HG03520 (cell line): ENCODE measurements around the gene CCNK.

Source experiments
- ATAC-seq: cut with Tn5 transposase; IDR thresholded peaks from one replicate; pipeline ENCODE4 v1.9.1; 2021; ENCODE audit warnings: mild to moderate bottlenecking, moderate library complexity; ENCODE audit not compliant: unreplicated experiment

Gene CCNK

DNA sequence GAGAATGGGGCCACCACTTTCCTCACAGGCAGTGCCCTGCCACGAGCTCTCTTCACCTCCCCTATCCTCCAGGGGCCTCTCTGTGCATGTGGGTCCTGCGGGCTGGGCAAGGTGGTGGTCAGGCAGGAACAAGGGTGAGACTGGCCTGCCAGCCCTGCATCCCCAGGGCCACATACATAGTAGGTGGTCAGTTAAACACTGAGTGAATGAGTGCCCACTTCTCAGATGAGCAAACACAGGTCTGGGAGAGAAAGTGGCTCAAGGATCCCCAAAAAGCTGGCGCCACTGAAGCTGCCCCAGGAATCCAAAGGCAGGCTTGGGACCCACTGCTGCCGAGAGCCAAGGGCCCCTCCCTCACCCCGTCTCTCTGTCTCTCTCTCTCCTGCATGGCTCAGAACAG is 51.1 kb downstream of the CCNK start:
- ATAC-seq, result no peak

DNA sequence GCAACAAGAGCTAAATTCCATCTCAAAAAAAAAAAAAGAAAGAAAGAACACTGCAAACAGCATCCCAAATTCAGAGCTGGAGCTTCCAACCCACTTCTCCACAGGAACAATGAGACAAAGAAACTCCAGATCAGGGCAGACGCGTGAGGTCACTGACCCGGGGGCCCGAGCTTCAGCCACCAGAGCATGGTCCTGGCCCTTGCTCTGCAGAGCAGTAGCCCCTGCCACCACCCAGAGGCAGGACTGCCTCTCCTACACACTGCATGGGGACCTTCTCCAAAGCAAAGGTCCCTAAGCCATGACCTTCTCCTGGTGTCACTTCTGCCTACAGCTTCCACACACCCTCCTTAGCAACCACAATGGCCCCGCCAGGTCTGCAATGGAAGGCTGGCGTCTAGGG is 53.1 kb downstream of the CCNK start:
- no peak for ATAC-seq

GRCh38 chr14:99534863-99535262 is 53.7 kb downstream of the CCNK start:
- no peak for ATAC-seq

GRCh38 chr14:99535448-99535847 is 54.2 kb downstream of the CCNK start:
- no peak for ATAC-seq

GRCh38 chr14:99535908-99536778 is 54.9 kb downstream of the CCNK start:
- no peak for ATAC-seq

DNA sequence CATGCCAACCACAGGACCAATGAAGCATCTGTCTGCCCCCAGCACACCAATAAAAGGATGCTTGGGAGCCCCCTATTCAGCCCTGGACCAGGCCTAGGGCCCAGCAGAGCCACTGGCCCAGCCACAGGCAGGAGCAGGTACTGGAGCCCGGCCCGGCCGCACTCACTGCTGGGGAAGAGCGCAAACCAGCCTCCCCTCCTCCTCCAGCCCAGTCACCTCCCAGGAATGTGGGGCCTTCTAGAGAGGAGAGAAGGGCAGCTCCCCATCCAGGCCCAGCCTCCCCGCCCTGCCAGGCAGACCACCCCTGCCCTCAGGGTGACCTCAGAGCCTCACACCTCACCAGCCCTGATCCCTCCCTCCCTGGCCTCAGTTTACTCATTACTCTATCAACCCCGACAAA is 56.2 kb downstream of the CCNK start:
- no peak for ATAC-seq

DNA sequence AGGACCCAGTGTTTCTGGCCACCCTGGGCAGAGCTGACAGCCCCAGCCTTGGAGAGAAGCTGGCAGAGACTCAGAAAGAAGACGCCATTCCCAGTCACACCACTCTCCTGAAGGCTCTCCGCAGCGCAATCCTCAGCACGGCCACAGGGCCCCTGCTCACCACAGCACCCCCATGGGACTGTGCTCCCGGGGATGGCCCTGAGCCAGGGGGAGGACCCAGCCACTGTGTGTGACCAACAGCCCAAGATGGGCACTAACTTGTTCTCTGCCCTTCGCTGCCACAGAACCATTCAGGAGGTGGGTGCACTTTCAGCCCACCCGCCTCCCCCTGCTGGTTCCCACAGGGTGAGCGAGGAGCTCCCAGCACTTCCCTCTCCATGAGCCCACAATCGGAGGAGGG is 57.1 kb downstream of the CCNK start:
- ATAC-seq, result no peak

- ATAC-seq, result no peak
Observed at GRCh38 chr14:99538733-99539132, 57.5 kb downstream of the CCNK start.

DNA sequence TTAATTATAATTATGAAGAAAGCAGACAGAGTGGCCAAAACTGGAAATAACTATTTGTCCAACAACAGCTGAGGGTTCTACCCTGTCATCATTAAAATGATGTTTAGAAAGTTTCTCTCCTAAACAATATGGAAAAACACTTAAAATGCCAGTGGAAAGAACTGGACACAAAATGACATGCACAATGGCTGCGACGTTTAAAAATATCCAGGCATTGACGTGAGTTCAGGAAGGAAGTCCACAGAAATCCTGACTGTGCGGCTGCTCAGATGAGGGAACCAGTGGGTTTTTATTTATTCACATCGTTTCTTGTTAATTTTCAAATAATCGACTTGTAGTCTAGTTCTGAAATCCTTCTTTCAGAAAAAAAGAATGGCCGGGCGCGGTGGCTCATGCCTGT is 58.3 kb downstream of the CCNK start:
- ATAC-seq, result no peak

- no peak for ATAC-seq
Observed at GRCh38 chr14:99540196-99541032, 59.2 kb downstream of the CCNK start.

DNA sequence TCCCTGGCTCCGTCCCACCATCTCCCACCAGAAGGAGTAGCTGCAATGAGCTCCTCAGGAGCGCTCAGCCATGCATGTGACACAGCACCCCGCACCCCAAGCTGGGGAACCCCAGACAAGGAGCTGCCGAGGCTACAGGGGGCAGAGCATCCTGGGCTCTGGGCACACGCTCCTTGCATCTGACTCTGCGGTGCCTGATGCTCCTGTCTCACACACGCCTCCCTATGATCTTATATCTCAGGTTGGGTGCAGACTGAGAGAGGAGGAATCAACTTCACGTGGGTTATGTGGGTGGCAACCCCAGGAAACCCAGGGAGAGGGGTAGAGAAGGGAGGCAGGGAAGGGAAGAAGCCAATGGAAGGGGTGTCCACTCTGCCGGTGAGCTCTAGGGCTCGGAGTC is 60.0 kb downstream of the CCNK start:
- ATAC-seq, result no peak

GRCh38 chr14:99541677-99542470 is 60.7 kb downstream of the CCNK start:
- no peak for ATAC-seq

DNA sequence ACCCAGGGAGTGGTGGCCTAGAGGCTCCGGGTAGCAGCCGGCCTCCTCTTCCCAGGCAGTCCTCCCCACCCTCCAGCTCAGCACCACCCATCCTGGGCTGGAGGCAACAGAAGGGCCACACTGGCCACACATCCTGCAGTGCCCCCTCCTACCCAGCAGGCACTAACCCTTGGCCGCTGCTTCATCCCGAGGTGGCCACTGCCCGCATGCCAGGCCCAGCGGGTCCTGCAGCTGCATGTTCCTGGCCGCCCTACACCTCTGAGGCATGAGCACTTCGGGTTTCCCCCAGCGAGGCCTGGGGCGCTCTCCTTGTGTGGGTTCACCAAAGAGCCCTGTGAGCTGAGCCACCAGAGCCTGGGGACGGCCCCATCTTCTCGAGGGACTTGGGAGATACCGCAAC is 61.4 kb downstream of the CCNK start:
- no peak for ATAC-seq

DNA sequence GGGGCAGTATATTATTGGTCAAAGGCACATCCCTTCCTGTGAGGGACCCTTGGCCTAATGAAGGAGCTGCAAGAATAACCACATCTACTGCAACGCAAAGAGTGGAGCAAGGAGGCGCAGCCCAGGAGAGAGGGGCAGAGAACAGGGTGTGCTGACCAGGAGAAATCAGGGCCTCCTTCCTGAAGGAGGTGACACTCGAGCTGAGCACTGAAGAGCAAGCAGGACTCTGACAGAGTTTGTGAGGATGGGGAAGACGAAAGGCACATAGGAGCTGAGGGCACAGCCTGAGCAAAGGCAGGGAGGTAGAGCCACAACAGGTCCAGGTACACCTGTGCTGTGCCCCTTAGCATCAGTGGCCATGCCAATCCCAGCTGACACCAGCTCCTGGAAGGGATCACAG is 62.2 kb downstream of the CCNK start:
- ATAC-seq, result no peak

- ATAC-seq, result no peak
Observed at GRCh38 chr14:99543985-99544384, 62.8 kb downstream of the CCNK start.

DNA sequence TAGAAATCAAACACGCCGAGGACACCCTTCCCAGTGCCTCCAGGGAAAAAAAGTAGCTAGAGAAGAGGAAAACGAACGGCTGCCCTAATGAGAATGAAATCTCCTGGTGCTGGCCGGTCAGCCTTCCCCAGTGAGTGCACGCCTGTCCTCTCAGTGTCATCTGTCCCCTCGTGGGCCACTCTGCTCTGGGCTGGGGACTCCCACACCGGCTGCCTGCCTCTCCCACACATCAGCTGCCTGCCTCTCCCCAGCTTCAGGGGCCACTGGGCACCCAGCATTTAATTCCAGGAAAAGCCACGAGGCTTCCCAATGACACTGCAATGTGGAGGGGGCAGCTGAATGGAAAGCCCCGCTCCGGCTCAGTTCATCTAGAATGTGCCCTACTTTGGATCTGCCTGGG is 63.8 kb downstream of the CCNK start:
- no peak for ATAC-seq

DNA sequence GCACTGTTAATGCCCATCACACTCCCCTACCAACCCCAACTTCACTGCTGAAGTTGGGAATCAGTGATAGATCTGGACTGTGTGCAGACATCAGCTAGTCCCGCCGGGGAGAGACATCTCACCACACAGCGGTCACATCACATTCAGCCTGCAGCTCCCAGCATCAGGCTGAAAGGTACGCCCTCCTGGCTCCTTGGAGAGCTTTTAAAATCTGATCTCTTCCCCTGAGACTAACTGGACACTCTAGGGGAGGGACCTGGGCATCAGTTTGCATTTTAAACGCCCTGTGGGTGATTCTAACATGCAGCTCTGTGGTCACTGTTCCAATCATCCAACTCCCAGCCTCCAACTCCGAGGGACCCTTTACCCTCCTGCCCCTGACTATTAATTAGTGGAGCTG is 64.4 kb downstream of the CCNK start:
- ATAC-seq, result no peak

GRCh38 chr14:99546234-99546879 is 65.1 kb downstream of the CCNK start:
- no peak for ATAC-seq

- no peak for ATAC-seq
Observed at GRCh38 chr14:99548255-99548654, 67.0 kb downstream of the CCNK start.

DNA sequence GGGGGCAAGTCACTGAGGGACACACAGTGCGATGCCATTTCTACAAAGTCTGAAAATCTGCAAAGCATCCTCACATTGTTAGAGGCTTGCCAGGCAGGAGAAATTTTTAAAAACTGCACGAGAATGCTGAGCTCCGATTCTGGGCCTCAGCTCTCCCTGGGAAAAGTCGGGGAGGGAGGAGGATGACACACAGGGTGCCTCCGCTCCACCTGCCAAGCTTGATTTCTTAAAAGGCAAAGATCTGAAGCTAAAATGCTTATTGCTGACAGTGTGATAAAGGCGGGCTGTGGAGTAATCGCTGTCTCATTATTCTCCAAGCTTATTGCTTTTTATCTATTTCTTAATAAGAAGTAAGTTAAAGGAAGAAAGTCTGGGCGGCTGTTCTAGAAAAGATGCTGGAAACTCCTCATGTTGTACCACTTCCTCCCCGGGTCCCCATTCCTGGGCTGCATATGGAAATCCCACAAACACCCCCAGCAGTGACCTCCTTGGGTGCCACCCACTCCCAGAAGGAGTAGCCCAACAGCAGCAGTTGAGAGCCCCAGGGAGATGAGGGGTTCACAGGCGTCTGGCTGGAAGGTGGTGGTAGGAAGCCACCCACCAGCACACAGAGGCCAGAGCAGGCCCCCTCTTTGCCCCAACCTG is 67.8 kb downstream of the CCNK start:
- no peak for ATAC-seq
